ENCODE measurements around the gene CLEC2D.
"Not testable (repeated sequence)": the region's sequence is repeated elsewhere in the genome, so short reads cannot be mapped to it uniquely, and the experiment has no call there.

CLEC2D gene

DNA sequence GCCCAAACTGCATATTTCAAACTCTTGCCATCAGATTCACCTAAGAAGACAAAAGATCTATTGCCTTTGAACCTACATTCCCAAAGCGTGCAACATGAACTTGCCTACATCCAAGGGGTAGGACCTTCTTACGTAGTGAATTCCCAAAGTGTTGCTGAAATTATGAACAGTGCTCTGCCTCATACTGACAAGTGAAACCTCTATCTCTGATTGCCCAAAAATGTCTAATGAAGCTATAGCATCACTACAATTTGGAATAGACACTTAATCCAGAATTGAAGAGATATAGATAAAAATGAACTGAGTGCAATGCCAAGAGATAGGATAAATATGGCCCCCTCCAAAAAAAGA lies 31.1 kb downstream of the CLEC2D start:
- no peak for DNase-seq (ENCODE audit: low spot score)

DNA sequence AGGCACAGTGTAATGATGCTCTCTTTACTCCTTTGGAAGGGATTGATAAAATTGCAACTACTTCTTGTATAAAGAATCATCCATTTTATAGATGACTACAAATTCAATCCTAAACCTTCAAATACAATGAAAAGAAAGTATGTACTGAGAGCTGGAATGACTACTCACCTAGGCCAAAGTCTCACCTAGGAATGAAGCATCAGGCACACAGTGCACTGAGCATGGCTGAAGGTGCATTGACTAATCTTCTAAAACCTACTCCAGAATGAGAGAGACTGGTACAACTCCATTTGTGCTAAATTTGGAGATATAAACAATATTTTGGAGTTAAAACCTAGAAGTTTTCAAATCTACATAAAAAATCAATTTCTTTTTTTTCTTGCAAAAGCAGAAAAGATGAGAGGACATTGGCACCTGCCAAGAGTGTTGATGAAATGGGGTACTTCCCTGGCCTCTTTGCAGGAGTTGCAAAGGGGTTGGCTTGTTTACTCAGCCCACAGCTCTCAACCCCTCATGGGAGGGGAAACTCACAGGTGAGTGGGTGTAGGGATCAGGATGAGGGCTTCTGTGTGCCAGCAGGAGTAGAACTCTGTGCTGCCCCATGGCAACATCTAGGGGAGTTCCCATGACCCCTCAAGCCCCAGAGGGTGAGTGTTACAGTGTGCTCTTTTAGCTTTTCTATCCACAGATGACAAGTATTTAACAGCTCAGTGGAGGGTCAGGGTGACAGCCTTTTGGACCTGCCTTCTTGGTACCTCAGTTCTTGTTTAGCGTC lies 32.1 kb downstream of the CLEC2D start:
- DNase-seq (ENCODE audit: low spot score): no peak

DNA sequence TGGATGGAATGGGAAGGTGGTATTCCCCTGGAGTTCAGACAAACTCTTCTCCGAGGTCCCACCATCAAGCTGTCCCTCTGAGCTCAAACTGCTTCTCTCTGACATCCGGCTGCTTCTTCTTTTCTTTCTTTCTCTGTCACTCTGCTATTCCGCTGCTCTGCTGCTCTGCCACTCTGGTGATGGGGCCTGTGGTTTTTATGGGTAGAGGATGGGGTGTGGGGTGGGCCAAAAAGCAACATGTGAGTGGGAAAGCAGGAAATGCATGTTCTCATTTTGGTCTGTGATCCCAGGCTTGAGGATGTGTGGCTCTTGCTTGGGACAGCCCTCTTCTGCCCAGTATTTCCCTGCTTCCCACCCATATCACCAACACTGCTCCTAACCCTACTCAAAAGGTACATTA lies 32.7 kb downstream of the CLEC2D start:
- DNase-seq (ENCODE audit: low spot score): no peak

DNA sequence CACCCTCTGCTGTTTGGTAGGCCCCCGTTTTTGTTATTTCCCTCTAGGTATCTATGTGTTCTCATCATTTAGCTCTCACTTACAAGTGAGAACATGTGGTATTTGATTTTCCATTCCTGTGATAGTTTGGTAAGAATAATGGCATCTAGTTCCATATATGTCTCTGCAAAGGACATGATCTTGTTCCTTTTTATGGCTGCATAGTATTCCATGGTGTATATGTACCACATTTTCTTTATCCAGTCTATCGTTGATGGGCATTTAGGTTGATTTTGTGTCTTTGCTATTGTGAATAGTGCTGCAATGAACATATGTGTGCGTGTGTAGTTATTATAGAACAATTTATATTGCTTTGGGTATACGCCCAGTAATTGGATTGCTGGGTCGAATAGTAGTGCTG lies 35.0 kb downstream of the CLEC2D start:
- DNase-seq (ENCODE audit: low spot score): not testable (repeated sequence)

DNA sequence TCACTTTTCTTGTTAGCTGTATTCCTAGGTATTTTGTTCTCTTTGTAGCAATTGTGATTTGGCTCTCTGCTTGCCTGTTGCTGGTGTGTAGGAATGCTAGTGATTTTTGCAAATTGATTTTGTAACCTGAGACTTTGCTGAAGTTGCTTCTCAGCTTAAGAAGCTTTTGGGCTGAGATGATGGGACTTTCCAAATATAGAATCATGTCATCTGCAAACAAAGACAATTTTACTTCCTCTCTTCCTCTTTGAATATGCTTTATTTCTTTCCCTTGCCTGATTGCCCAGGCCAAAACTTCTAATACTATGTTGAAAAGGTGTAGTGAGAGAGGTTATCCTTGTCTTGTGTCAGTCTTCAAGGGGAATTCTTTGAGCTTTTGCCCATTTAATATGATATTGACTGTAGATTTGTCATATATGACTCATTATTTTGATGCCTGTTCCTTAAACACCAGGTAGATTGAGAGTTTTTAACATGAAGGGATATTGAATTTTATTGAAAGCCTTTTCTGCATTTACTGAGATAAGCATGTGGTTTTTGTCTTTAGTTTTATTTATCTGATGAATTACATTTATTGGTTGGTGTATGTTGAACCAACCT lies 36.7 kb downstream of the CLEC2D start:
- no peak for DNase-seq (ENCODE audit: low spot score)

DNA sequence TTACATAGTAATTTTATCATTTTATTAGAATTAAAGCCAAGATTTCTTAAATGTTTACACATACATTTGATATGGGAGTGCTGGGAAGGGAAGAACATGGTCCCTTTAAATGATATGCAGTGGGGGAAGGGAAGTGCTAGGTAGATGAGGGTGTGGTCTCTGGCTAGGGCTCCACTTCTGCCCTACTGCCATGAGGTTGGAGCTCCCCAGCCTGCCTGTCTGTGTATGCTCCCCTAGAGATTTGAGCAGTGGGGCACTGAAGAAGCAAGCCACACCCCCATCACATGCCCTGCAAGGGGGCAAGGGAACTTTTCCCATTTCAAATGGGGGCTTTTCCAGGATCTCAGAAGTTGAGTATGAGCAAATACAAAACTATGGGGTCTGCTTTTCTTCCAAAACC lies 37.8 kb downstream of the CLEC2D start:
- no peak for DNase-seq (ENCODE audit: low spot score)

DNA sequence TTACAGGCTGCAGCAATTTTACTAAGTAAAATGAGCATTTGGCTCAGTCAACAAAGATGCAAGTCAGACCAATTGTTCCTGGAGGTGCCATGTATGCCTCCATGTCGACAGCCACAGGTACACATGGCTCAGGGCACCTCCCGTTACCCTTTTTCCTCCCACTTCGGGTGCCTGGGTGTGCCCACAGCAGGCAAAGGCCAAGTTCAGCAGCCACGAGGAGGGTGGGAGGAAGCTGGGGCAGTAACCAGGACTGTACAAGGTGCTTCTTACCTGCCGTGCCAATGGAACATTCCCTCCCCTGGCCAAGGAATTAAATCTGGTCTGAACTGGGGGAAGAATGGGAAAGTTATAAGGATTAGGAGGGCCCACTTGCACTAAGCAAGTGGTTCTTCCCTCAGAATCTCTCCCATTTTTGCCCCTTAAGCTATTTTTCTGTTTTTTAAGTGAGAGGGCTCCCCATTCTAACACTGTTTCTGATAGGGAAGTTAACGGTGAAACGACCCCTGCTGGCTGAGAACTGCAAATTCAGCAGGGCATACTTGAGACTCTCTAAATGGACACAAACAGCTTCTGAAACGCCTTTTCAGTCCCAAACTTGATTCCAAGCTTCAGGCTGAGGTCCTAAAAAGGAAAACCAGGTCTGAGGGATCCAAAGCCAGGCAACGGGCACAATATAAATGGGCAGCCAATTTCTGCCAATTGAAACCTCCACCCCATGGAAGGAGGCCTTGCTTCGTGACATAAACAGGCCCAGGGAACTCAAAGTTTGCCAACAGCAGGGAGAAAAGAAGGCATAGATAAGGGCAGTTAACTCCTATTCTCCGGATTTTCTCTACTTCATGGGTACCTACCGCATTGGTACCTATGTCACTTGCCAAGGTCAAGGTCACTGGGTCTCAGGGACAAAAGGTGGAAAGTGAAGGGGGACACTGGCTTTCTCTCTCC lies 38.6 kb downstream of the CLEC2D start:
- peak; percentile 56 for DNase-seq (ENCODE audit: low spot score)

DNA sequence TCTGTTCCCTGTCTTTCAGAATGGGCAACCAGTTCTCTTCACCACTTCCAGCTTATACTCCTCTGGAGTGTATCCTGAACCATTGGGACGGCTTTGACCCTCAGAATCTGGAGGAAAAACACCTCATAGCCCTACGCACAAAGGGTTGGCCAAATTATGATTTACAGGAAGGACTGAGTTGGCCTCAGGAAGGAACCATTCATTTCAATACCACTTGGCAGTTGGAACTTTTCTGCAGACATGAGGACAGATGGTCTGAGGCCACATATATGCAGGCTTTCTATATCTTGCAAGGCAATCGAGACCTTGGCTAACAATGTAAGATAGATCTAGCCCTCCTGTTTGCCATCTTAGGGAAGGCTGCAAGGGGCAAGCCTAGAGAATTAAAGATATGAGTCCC lies 39.3 kb downstream of the CLEC2D start:
- DNase-seq (ENCODE audit: low spot score): no peak

DNA sequence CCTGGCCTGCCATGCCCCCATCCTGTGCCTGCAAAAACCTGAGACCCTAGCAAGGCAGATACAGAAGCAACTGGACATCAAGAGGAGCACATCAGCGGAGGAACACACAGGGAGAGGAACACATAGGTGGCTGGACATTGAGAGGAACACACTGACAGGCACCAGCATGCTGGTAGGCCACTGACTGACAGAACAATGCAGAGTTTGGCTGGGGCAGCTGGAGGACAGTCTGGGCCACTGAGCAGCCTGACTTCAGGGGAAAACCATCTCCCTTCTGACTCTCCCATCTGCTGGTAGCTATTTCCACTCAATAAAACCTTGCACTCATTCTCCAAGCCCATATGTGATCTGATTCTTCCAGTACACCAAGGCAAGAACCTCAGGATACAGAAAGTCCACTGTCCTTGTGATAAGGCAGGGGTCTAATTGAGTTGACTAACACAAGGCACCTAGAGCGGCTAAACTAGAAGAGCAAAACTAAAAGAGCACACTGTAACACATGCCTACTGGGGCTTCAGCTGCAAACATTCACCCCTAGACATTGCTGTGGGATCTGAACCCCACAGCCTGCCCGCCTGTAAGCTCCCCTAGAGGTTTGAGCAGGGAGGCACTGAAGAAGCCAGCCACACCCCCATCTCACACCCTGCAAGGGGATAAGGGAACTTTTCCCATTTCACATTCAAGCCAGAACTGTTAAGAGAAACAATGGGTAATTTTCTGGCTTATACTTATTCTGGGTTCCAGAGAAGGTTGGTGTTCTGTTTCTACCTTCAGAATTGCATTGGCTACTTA lies 41.3 kb downstream of the CLEC2D start:
- DNase-seq (ENCODE audit: low spot score): no peak

DNA sequence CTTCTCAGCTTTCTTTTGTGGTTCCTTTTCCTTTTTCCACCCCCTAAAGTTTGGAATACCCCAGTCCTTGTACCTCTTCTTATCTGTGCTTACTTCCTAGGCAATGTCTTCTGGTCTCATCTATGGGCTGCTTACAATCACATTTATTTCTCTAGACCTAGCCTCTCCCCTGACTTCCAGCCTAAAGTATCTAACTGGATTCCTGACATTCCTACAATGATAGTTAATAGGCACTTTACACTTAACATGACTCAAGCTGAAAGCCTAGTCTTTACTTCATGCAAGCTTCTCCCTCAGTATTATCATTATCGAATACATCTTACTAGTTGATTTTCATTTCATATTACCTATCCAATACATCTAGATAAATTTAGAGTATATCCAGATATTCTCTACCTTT lies 42.2 kb downstream of the CLEC2D start:
- DNase-seq (ENCODE audit: low spot score): peak; percentile 31

DNA sequence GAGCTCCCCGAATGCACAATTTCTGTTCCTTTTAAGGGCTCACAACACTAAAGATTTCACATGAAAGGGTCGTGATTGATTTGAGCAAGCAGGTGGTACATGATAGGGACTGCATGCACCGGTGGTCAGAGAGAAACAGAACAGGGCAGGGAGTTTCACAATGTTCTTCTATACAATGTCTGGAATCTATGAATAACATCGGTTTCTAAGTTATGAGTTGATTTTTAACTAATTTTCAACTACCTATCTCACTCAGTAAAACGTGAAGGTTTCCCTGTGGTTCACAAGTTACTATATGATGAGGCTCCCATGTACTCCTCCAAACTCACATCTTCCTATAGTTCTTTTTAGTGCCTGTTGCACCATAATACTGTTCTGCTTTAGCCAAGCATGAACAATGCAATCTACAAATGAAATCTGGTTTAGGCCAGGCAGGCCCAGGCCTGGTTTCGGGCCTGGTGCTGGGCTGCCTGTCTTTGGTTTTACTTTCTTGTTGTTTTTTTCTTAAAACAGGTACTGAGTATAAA lies 43.6 kb downstream of the CLEC2D start:
- not testable (repeated sequence) for DNase-seq (ENCODE audit: low spot score)

DNA sequence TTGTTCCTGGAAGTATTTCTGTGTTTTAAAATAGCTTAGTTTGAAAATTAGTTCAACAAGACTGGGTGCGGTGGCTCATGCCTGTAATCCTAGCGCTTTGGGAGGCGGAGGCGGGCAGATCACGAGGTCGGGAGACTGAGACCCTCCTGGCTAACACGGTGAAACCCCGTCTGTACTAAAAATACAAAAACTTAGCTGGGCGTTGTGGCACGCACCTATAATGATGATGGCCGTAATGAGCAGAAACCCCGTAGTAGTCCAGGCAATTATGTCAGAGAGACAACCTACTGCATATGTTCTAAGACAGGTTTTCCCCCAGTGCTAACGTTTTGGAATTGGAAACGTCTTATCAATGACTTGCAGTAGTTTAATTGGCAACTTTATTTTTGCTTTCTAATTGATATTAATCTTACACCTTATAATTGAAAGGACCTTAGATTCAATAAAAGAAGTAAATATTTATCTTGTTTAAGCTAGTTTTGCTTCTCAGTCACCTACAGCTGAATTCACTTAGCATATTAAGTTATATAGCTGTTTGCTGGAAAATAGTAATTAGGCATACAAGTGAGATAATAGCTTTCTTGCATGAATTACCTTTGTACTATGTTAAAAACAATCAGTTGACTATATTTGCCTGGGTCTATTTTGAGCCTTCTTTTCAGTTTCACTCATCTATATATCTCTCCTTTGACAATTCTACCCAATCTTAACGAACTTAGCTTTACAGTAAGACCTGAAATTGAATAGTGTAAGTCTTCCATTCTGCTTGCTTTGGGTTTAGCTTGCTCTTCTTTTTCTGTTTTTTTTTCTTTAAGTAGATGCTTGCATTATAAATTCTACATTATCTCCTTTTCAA lies 47.8 kb downstream of the CLEC2D start:
- DNase-seq (ENCODE audit: low spot score): no peak

DNA sequence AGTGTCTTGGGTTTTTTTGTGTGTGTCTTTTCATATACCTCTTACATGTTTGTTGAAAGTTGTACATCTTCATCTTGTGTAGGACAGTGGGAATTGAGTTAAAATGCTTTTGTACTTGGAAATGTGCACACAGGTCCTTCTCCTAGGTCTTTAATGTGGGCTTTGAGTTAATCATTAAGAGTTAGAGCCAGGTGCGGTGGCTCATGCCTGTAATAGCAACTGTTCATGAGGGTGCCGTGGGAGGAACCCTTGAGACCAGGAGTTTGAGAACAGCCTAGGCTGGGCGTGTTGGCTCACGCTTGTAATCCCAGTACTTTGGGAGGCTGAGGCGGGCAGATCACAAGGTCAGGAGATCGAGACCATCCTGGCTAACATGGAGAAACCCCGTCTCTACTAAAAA lies 49.5 kb downstream of the CLEC2D start:
- DNase-seq (ENCODE audit: low spot score): no peak

DNA sequence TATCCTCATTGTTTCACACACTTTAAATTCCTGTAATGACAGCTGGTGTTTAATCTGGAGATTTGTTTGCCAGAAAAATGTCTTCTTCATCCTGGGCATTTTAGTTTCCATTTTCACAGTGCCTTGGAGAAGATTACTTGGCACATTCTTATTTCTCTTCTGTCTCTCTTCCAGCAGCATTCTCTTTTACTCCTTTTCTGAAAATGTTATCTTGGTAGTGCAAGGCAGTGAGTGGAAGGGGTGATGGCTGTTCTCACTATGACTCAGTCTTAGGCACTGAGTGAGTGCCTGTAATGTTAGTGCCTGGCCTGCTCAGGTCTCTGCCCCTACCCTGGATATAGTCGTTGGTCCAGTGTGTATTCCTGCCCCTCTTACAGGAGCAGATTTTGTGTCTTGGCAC lies 50.3 kb downstream of the CLEC2D start:
- no peak for DNase-seq (ENCODE audit: low spot score)

DNA sequence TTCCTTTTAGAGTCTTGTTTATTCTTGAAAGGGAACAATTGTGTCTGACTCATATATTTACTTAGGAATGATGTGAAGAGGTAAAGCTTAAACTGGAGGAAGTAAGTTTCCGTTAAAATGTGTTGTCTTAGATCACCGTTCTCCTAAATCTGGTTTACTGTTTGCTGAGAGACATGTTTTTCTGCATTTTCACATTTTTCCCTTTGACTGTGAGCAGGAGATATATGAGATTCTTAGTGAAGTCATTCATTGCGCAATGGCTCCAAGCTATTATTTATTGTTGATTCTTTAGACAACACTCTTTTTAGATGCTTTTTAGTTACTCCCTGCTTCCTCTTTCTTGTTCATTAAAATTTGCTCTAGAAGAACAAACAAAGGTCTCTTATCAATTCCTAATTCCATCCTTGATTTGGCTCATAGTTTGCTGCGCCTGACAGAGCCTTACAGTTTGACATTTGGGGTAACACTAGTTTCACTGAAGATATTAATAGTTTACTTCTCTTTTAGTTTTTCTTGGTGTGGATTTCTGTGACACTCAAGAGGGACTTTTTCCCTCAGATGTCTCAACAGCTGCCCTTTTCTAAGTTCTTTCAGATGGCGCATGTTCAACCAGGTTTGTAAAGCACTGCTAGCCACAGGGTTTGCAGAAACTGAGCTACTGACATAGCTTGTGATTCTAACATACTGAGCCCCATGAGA lies 52.0 kb downstream of the CLEC2D start:
- peak; percentile 11 for DNase-seq (ENCODE audit: low spot score)

DNA sequence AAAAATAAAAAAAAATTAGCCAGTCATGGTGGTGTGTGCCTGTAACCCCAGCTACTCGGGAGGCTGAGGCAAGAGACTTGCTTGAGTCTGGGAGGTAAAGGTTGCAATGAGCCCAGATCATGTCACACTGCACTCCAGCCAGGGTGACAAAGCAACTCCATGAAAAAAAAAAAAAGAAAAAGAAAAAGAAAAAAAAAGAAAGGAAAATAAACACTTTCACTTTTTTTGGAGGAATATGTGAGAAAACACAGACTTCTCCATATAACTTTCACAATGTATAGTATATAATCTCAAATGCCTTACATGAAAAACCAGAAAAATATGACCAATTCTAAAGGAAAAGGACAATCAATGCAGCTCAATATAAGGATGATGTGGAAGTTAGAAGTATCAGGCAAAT lies 54.5 kb downstream of the CLEC2D start:
- DNase-seq (ENCODE audit: low spot score): no peak

DNA sequence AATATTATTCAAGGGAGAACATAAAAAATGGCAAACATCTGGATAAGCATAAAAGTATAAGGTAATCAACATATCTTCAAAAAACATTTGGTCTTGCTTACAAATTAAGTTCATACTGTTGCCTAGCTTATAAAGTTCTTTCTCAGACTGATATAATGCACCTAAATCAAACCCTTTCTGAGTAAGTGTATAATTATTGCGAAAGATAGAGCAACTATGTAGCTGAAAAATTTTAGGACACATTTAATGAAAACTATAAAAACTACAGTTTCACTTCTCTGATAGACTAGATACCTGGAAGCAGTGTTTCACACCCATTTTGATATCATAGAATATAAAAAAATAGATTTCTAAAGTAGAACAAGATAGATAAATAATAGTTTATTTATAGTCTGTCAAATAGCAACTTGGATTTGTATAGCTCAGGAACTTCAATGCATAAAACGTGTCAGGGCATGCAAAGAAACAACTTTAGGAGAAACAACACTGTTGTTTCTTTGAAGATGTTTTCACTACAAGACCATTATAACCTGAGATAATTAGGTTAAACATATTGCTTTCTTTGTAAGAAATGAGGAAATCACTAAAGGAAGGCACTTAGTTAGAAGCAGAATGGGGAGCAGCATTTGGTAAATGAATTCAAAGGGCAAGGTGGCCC lies 55.8 kb downstream of the CLEC2D start:
- DNase-seq (ENCODE audit: low spot score): no peak

DNA sequence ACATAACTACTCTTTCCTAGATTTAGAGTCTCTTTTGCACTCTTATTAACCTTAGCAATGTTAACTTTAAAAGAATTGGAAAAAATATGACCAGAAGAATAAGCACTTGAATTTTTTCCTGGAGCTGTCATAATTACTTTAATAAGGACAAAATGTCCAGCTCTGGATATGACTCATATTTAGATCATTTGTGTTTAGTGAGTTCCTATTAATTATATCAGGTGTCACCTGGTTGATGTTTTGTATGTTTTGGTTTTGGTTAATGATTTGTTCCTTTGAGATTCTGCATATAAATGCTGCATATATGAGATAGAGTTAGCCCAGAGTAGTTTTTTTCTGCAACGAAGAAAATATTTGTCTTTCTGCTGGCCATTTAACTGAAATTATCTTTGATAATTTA lies 58.3 kb downstream of the CLEC2D start:
- DNase-seq (ENCODE audit: low spot score): no peak

DNA sequence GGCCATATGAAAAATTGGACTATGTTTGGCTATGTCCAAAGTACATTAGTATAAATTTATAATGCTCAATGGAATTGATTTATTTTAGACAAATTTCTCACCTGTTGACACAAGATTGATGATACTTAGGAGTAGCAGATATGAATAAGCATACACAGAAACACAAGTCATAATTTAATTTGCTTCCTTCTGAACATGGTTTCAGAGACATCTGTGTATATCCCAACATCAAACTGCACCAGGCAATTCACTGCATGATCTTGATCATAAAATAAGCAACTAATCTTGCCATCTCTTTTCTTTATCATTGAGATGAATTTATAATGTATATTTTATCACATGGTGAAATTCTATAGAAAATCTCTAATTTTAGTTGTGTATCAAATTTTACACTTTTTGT lies 59.6 kb downstream of the CLEC2D start:
- DNase-seq (ENCODE audit: low spot score): no peak

DNA sequence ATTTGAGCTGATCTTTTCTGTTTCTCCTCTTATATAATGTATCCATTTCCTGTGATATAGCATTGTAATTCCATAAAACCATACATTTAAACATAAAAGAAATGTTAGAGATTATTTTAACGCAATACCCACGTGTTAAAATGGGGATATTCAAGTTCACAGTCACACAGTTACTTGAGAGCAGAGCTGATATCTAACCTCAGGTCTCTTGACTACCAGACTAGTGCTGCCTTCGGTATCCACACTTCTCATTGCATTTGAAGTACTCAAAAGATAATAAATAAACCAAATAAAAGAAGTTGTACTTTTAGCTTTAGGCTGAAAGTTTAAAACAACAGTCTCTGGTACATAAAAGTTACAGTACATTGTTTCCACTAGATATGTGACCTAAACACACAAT lies 60.5 kb downstream of the CLEC2D start:
- no peak for DNase-seq (ENCODE audit: low spot score)
